Measurements from ENCODE around the gene NR3C1.

Gene NR3C1

DNA sequence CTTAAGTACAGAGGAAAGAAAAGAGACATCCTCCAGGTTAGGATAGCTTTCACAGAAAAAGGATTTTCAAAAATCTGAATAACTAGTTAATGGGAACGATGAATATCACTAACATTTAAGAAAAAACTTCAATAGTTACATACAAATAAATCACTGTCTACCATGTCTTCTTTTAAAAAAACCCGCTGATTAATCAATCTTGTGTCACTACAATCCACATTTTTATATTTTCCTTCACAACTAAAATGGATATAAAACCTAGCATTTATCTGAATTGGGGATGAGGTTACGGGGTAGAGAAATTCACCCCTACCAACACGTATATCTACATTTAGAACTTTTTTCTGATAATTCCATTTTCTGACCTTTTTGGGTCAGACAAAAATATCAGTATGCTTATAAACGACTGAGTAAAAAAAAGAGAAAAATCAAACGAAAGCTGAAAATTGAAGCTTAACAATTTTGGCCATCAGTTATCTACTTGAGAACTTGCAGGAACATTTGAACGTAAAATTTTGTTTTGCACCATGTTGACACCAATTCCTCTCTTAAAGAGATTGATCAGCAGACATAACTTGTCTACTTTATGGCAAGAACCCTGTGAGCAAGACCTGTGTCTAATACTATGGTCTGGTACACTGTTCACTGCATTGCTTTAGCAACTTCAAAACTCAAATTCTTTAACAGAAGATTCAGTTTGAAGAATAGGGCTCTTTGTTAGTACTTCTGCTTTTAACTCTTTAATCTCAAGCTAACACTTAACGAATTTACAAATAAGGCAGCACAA lies 4.8 kb downstream of the NR3C1 start:
- no peak for DNase-seq (ENCODE audit: low read depth in 3 of 3)

DNA sequence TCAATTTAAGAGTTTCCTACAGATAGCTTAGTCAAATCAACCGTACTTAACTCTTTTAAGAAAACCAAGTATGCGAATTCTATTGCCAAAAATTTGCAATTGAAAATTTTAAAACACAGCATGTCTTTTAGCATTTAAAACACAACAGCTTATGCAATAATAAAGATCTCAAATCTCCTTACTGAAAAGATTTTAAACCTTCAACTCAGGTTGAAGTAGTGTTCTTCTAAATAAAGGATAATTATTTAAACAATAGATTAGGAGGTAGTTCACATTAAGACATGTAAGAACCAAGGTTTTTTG lies 5.5 kb downstream of the NR3C1 start:
- DNase-seq (ENCODE audit: low read depth in 3 of 3): no peak

DNA sequence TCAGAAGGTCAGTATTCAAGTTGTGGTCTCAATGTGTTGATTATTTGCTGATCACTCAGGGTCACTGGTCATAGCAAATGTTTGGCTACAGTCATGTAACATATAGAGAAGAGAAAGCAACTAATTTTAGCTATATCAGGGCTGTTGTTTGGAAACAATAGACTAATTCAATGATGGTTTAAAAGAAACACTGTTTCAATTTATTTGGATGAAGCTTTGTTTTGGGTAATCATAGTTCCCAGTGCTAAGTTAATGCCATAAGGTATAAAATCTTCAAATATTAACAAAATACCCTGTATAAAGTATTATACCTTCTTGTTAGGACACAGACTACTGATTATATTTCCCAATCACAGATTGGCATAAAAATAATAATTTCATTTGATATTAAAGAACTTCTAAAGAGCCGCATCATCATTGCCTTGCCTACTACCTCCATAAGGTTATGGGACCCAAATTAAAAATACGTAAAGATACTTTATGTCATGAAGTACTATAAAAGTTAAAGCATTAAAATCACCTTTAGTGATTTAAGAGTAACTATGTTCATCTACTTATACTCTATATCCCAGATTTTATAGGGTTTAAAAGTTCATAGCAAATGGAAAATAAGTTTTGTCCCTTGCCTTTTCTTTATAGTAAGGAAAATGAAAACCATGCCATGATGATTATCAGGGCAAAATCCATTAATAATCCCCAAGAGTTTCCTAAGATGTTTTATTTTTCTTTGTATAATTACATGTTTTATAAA lies 6.0 kb downstream of the NR3C1 start:
- no peak for DNase-seq (ENCODE audit: low read depth in 3 of 3)

DNA sequence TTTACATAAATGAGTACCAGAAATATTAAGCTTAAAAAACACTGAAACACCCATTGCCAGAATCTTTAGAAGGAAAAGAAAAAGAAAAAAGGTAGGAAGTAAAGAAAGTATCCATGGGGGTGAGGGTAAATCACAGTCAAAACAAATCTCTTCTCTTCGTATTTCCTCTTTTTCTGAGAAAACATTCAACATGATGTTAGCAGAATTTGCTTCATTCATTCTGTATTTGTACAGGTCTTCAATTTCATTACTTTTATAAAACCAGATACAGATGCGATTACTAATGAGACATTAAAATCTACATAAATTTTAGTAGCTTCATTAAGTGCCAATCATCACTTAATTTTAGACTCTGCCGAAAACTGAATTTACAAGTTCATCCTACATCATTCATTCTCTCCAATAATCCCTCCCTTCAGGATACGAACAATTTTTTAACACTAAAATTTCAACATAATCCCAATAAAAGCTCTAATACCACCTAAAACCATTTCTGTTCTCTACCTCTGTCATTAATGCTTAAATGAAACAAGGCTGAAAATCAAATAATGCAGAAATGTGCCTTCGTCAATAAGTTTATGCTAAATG lies 7.0 kb downstream of the NR3C1 start:
- no peak for DNase-seq (ENCODE audit: low read depth in 3 of 3)

DNA sequence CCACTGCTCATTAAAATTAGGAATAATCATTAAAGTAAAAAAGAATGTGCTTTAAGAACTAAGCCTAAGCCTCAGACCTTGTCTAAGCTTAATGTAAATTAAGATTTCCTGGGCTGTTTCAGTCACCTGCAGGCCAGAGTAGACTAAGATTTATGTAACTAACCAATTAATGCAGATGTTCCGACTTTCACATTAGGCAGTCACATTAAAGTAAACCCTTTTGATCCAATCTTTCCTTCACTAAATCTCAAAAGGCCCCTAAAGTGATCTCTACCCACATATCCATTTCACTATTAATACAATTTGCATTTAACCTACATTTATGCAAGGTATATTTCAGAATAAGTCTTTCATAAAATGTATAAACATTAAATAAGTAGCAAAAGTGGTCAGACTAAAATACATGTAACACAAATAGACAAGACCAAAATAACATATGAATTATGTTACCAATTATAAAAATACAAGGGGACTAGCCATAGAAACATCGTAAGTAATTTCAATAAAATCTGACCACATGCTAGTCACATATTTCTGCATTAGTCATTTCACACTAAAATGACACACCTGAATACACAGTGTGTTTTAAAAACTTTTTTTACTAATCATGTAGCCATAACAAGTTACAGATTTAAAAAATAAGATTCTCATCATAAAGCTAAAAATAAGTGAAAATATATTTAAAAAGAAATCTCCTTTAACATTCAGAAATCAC lies 7.7 kb downstream of the NR3C1 start:
- DNase-seq (ENCODE audit: low read depth in 3 of 3): no peak

DNA sequence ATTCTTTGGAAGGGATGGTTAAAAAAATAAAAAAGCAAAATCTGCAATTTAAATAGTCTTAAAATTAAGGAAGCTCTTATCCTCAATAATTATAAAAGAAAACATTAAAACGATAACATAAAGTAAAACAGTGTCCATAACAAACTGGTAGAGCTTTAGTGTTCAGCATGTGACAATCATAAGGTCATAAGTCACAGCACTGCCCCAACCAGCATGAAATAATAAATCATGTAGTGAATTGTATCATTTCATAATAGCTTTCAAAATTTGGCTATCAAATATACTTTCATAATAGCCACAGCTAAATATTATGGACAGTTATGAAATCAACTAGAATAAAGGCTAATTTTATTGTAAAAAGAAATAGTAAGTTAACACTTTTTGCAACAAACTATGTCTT lies 10.0 kb downstream of the NR3C1 start:
- DNase-seq (ENCODE audit: low read depth in 3 of 3): no peak

DNA sequence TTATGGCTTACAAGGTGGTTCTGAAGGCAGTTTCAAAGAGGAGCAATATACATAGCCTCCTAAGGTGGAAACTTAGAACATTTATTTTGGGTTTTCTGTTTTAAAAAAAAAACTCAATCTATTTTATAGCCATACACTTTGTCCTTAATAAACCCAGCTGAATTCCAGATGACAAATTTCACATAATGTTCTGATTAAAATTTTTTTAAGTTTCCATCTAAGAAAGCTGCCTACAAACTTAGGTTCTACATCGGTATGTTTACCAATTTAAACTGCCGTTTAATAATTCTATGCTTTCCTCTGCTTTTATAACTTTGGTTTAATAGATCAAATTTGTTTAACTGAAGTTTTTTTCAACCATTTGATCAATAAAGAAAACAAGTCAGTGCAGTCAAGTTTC lies 12.5 kb downstream of the NR3C1 start:
- no peak for DNase-seq (ENCODE audit: low read depth in 3 of 3)

DNA sequence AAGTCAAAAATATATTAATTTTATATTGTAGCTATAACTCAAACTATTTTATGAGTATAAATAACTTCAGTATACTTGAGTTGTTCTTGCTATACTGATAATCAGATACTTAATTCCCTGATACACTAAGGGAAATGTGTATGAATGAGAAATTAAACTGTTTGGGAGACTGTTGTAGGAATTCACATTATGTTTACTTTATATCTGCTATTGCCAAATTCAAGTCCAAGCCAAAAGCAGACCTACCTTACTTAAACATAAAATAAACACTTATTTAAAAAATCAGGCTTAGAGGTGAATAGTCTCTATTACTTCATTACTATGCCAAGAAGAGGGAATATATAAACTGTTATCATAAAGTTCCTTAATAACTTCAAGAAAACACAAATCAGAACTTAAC lies 13.2 kb downstream of the NR3C1 start:
- no peak for DNase-seq (ENCODE audit: low read depth in 3 of 3)

DNA sequence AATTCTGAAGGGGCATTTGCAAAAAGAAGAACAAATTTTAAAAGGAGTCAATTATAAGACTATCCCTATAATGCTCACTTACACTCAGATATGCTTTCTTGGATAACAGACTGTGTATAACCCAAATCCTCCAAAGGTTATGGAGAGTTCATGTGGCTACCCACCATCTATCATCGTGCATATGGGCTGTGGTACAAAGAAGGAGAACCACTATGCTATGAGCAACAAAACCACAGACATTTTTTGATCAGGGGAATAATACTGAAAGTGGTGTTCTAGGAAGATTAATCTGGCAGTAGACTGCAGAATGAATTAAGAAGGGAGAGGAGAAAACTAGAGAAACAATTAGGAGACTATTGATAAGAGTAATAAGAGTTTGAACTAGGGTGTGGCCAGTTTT lies 16.8 kb downstream of the NR3C1 start:
- no peak for DNase-seq (ENCODE audit: low read depth in 3 of 3)

DNA sequence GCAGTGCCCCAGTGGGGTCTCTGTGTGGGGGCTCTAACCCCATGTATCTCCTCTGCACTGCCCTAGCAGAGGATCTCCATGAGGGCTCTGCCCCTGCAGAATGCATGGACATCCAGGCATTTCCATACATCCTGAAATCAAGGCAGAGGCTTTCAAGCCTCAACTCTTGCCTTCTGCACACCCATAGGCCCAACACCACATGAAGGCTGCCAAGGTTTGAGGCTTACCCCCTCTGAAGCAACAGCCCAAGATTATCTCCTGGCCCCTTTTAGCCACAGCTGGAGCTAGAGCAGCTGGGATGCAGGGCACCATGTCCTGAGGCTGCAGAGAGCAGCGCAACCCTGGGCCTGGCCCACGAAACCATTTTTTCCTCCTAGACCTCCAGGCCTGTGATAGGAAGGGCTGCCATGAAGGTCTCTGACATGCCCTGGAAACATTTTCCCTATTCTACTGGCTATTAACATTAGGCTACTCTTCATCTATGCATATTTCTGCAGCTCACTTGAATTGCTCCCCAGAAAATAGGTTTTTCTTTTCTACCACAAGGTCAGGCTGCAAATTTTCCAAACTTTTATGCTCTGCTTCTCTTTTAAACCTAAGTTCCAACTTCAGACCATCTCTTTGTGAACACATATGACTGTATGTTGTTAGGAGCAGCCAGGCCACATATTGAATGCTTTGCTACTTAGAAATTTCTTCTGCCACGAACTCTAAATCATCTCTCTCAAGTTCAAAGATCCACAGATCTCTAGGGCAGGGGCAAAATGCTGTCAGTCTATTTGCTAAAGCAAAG lies 18.4 kb downstream of the NR3C1 start:
- DNase-seq (ENCODE audit: low read depth in 3 of 3): no peak

DNA sequence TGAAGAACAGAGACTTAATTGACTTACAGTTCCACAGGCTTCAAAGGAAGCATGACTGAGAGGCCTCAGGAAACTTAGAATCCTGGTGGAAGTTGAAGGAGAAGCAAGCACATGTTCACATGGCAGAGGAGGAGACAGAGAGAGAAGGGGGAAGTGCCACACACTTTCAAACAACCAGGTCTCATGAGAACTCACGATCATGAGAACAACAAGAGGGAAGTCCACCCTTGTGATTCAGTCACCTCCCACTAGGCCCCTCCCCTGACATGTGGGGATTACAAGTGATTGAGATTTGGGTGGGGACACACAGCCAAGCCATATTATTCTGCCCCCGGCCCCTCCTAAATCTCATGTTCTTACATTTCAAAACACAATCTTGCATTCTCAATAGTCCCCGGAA lies 19.5 kb downstream of the NR3C1 start:
- DNase-seq (ENCODE audit: low read depth in 3 of 3): no peak

DNA sequence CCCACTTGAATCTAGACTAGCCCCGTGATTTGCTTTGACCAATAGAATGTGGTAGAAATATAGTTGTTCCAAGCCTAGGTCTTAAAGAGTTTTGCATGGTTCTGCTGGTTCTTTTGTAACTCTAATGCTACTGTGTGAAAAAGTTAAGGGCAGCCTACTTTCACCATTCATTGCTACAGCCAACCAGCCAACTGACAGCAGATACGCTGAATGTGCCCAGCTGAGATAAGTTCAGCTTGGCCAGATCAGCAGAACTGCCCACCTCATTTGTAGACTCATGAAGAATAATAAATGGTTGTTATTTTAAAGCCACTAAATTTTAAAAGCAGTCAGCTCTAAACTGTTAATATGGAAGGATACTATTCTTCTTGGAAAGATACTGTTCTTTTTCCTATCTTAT lies 23.9 kb downstream of the NR3C1 start:
- no peak for DNase-seq (ENCODE audit: low read depth in 3 of 3)

DNA sequence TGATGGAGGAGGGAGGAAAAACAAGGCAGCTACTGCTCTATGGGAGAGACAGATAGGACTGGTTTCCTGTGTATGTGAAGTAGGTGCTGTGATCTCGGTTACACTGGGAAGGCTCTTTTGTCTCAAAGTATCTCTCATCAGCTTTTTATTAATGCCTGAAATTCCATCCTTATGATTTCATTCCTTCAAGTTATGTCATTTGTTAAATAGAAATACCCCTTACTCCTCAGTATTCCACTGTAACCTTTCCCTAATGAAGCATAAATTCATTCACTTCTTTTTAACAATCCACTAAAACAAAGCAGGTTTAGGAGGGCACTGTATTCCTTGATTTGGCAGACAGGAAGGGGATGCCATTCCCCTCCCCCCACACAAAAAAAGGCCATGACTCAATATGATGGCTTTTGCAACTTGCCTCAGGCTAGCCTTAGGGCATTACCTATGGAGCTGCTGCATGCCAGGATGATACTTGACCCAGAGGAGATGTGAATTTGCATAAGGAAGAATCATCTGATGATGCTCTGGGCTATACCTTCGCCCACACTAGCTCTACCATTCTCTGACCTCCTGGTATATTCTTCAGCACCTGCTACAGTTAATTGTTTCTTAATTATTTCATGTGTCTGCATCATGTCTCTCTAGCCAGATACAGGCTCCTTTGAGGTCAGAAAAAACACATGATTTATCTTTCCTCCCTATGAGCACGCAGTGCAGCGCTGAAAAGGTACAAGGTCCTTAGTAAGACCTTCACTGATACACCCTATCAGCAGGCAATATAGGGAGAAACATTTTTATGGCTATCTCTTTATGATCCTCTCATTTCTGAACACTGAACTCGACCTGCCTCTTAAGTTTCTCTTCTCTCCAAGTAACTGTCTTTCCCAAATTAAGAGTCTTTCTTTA lies 26.3 kb downstream of the NR3C1 start:
- DNase-seq (ENCODE audit: low read depth in 3 of 3): no peak

DNA sequence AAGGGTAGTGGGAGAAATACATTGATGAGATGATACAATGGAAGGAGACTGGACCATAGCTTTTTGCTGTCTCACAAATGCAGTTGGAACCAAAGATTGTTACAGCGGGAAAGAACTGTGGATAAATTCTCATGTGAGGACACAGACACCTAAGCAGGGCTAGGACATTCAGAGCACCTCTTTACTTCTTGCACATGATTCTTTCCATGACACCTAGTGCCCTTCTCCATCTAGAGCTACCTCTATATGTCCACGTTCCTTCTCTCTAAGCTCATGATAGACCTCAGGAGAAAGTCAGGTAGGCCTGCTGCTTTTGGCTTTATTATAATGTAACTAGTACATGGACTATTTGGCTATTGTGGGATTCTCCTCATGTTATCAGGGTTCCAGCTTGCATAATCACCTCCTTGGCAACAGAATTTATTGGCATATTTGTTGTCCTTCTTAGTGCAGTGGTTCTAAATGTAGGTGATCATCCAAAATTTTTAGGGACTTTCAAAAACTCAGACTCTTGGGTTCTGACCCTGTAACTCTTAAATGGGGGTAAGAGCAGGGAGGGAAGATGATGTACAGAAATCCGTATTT lies 27.2 kb downstream of the NR3C1 start:
- DNase-seq (ENCODE audit: low read depth in 3 of 3): no peak

DNA sequence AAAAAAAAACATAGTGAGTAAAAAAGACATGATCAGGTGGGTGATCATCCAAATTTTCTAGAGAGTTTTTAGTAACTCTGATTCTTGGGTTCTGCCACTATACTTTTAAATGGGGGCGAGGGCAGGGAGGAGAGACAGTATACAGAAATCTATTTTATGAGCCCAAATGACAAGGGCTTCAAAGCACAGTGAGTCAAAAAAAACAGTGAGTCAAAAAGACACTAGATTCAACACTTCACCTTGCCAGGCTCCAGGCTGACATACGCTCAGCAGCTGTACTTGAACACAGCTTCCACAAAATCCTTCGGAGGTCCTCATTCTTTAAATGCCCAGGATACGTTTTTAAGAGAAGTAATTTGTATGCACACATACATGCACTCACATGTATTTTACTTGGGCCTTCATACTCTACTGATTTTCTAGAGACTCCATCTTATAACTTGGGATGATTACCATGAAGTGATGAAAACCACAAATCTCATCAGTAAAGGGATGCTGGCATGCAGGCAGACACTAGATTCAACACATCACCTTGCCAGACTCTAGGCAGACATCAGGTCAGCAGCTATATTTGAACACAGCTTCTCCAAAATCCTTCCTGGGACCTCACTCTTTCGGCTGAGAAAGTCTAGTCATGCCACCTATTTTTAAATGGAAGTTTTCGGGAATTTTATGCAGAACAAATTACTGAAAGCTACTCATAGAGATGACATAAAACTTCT lies 28.8 kb downstream of the NR3C1 start:
- DNase-seq (ENCODE audit: low read depth in 3 of 3): no peak

DNA sequence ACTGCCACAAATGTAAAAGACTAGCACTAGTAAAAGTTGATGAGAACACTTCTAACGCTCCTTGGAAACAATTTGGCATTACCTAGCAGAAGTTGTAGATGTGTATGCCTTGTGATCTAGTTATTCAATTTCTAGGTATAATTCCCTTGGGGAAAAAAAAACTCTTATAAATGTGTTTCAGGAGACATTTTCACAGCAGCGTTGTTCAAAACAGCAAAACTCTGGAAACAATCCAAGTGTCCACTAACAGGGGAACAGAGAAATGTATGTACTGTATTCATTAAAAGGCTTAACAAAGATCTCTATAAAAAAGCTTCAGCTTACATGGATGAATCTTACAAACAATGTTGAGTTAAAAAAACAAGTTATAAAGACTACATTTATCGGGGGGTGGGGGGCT lies 30.4 kb downstream of the NR3C1 start:
- DNase-seq (ENCODE audit: low read depth in 3 of 3): no peak

DNA sequence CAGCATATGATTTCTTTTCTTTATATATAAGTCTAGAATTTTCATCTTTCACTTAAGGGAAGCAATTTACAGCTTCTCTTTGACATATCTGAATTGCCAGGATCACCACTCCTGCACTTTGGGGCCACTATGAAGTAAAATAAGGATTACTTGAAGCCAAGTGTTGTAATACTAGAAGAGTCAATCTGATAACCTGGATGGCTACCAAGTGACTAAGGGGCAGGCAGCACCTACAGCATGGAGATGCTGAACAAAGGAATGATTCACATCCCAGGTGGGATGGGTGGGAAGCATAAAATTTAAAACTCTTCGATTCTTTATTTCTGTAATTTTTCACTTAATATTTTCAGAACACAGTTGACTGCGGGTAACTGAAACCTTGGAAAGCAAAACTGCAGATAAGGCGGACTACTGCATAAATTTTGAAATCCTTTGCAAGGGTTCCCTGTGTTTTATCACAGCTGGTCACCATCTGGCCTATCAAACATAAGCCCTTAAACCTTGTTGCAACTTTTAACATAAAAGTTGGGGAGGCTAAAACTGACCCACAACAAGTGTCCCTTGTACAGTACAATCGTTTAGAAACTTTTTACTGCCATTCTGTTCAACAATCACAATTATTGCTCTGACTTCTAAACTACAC lies 31.2 kb downstream of the NR3C1 start:
- no peak for DNase-seq (ENCODE audit: low read depth in 3 of 3)

DNA sequence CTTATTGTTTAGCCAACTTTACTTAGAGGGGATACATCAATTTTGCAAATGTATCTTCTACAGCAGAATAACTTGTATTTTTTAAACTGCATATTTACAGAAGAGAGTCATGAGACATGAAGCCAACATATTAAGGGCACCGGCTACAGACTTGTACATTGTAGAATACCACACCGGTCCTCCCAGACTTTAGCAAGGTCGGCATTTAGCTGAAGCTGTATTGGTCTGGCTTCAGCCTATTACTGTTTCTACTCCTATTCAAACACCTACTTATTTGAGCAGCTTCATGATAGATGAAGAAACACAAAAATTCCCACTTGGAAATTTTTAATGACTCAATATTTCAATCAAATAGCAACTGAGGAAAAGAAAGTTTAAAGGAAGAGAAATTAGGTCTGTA lies 33.0 kb downstream of the NR3C1 start:
- DNase-seq (ENCODE audit: low read depth in 3 of 3): no peak

DNA sequence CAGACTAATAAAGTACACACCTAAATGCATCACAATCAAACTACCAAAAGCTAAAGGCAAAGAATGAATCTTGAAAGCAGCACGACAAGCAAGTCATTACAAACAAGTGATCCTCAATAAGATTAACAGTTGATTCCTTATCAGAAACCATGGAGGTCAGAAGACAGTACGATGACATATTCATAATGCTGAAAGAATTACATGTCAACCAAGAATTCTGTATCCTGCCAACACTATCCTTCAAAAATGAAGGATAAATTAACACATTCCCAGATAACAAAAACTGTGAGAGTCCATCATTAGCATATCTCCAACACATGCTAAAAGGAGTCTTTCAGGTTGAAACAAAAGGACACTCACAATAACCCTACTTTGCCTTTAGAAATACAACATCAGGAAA lies 39.4 kb downstream of the NR3C1 start:
- DNase-seq (ENCODE audit: low read depth in 3 of 3): no peak
